Bladder microvascular endothelial cell (primary cell): Measurements from ENCODE around the gene SETD4. TPM values are rescaled to one million over a fixed set of nuclear protein-coding genes. Genes with fewer than 3 reads are reported as not detected.

Experiments used
- total RNA-seq: library from RNA; depleted of rRNA; stranded (reverse); fragments of >200 nt; gene quantifications from 2 replicates; pipeline ENCODE4 v1.2.3, GENCODE V29; 2014

SETD4 gene
- 7.4 and 13.8 TPM in 2 replicates for total RNA-seq

GRCh38 chr21:36060159-36060921 lies at the start of gene SETD4:
Gene SETD4, minus strand, starts transcription at chr21:36060526. Its CDS starts 1,638 bp downstream, at chr21:36058888.

GRCh38 chr21:36069713-36070583 lies 9.6 kb upstream of the SETD4 start, which contains the start of gene CBR1:
Gene CBR1, plus strand, starts transcription at chr21:36070024. Its CDS starts 92 bp downstream, at chr21:36070116.

Other genes starting within 250 kb of the SETD4 start
- gene CBR1, start 9.5 kb upstream of the SETD4 start, total RNA-seq = 48.1 and 56.7 TPM in 2 replicates
- 4.0 and 22.7 TPM in 2 replicates for gene CBR3, start 74.6 kb upstream of the SETD4 start, total RNA-seq
- gene DOP1B, start 96.3 kb upstream of the SETD4 start, total RNA-seq = 3.6 and 6.3 TPM in 2 replicates